ENCODE results near the gene NTNG1. TPM values are rescaled to one million over a fixed set of nuclear protein-coding genes. Genes with fewer than 3 reads are reported as not detected.

The NTNG1 gene
- total RNA-seq, 1 donor from 2014 or later, result not detected

- no peak for DNase-seq (ENCODE audit: low spot score)
- no peaks in the 10 kb centered on the region for H3K9me3 Mint-ChIP-seq (ENCODE audit: low read depth)
- H3K36me3 Mint-ChIP-seq (ENCODE audit: low read depth), result no peaks in the 10 kb centered on the region
- no peak overlapping the region for H3K27ac Mint-ChIP-seq (ENCODE audit: unreplicated experiment)
- H3K4me3 Mint-ChIP-seq (ENCODE audit: unreplicated experiment), result no peak overlapping the region
- H3K27me3 Mint-ChIP-seq (ENCODE audit: low read depth), result peaks cover 2% of the 10 kb centered on the region
- no peak for TF ChIP-seq CTCF (IDR thresholded peaks at IDR 0.05)
- H3K4me1 Mint-ChIP-seq (ENCODE audit: low read depth), result no peaks in the 10 kb centered on the region
Observed at GRCh38 chr1:107272321-107272720, 131.5 kb downstream of the NTNG1 start.

DNA sequence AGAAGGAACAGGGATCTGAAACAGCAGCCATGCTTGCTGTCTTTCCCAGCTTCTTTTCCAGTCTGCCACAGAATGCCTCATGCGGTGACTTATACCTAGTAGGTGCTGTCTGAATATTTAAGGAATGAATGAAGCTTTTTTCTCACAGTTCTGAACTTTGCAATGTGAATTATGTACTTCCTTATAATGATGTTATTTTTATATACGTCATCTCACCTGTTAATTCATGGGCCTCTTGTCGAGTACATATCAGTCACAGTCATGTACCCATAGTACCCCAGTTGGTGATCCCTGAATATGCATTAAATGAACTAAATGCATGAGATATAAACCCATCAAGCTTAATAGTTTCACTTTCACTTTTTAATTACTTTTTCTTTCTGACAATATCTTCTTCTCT, 132.7 kb downstream of the NTNG1 start:
- H3K36me3 Mint-ChIP-seq (ENCODE audit: low read depth), result no peaks in the 10 kb centered on the region
- DNase-seq (ENCODE audit: low spot score), result no peak
- H3K27ac Mint-ChIP-seq (ENCODE audit: unreplicated experiment), result no peak overlapping the region
- no peak for TF ChIP-seq CTCF (IDR thresholded peaks at IDR 0.05)
- no peak overlapping the region for H3K4me3 Mint-ChIP-seq (ENCODE audit: unreplicated experiment)
- H3K4me1 Mint-ChIP-seq (ENCODE audit: low read depth), result no peaks in the 10 kb centered on the region
- peaks cover 2% of the 10 kb centered on the region for H3K27me3 Mint-ChIP-seq (ENCODE audit: low read depth)
- H3K9me3 Mint-ChIP-seq (ENCODE audit: low read depth), result no peaks in the 10 kb centered on the region

DNA sequence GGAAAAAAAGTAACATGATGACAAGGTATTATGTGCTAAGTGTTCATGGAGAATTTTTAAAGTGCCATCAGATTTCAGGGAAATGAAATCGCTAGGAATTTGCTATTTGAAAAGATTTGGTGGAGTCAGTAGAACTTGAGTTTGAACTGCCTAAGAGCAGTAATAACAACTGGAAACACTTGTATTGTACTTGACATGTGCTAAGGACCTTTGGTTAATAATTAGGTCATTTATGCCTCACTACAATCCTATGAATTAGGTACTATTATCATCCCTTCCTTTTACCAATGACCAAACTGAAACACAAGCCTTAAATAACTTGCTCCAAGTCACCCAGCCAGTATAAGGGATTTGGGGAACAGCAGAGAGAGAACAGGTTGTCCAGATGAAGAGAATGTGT, 133.4 kb downstream of the NTNG1 start:
- no peaks in the 10 kb centered on the region for H3K9me3 Mint-ChIP-seq (ENCODE audit: low read depth)
- no peak for TF ChIP-seq CTCF (IDR thresholded peaks at IDR 0.05)
- H3K4me1 Mint-ChIP-seq (ENCODE audit: low read depth), result no peaks in the 10 kb centered on the region
- H3K4me3 Mint-ChIP-seq (ENCODE audit: unreplicated experiment), result no peak overlapping the region
- DNase-seq (ENCODE audit: low spot score), result no peak
- no peak overlapping the region for H3K27ac Mint-ChIP-seq (ENCODE audit: unreplicated experiment)
- peaks cover 2% of the 10 kb centered on the region for H3K27me3 Mint-ChIP-seq (ENCODE audit: low read depth)
- no peaks in the 10 kb centered on the region for H3K36me3 Mint-ChIP-seq (ENCODE audit: low read depth)

DNA sequence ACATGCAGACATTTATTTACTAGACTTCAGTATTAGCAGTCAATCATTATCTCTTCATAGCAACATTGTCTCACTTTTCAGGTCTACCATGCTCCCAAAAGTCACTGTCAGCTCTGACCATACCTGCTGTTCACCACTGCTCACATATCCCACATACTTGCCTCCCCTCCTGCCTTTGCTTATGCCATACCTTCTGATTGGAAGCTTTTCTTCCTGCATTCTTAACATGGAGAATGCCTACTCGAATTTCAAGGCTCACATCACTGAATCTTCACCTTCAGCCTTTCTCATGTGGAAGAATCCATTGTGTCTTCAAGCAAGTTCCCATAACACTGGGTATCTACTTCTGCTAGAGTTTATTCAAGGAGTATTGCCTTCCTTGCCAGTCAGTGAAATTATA, 135.4 kb downstream of the NTNG1 start:
- H3K4me3 Mint-ChIP-seq (ENCODE audit: unreplicated experiment), result no peak overlapping the region
- no peak for DNase-seq (ENCODE audit: low spot score)
- no peaks in the 10 kb centered on the region for H3K9me3 Mint-ChIP-seq (ENCODE audit: low read depth)
- no peak for TF ChIP-seq CTCF (IDR thresholded peaks at IDR 0.05)
- peaks cover 2% of the 10 kb centered on the region for H3K27me3 Mint-ChIP-seq (ENCODE audit: low read depth)
- H3K4me1 Mint-ChIP-seq (ENCODE audit: low read depth), result no peaks in the 10 kb centered on the region
- no peak overlapping the region for H3K27ac Mint-ChIP-seq (ENCODE audit: unreplicated experiment)
- H3K36me3 Mint-ChIP-seq (ENCODE audit: low read depth), result no peaks in the 10 kb centered on the region

DNA sequence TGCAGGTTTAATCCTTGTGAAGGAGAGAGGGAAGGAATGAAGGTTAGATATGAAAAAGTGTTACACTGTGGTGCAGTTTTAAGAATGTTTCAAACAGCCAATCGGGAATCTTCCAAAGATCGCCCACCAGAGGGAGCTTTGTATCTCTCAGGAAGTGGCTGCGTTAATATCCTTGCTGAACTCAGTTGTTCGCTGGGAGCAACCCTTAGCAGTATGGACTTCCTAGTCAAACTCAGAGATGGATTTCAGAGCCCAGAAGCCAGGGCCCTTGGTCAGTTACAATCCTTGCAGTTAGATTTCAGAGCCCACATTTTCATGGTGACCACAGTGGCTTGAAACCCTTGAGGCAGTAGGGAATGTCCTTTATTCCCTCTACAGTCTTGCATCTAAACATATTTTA, 136.2 kb downstream of the NTNG1 start:
- peak; percentile 79 for TF ChIP-seq CTCF (IDR thresholded peaks at IDR 0.05)
- H3K4me3 Mint-ChIP-seq (ENCODE audit: unreplicated experiment), result no peak overlapping the region
- H3K27me3 Mint-ChIP-seq (ENCODE audit: low read depth), result peaks cover 2% of the 10 kb centered on the region
- no peaks in the 10 kb centered on the region for H3K9me3 Mint-ChIP-seq (ENCODE audit: low read depth)
- no peaks in the 10 kb centered on the region for H3K36me3 Mint-ChIP-seq (ENCODE audit: low read depth)
- no peak for DNase-seq (ENCODE audit: low spot score)
- H3K4me1 Mint-ChIP-seq (ENCODE audit: low read depth), result no peaks in the 10 kb centered on the region
- no peak overlapping the region for H3K27ac Mint-ChIP-seq (ENCODE audit: unreplicated experiment)
